G401.6 (cell line): ENCODE results near the gene NEK7.
"Not testable (repeated sequence)": the region's sequence is repeated elsewhere in the genome, so short reads cannot be mapped to it uniquely, and the experiment has no call there.

Experiments used
- FAIRE-seq: peaks from 2 replicates; lab custom pipeline; 2012; peaks lifted over from hg19 to GRCh38; lab: Jason Lieb, UNC

The NEK7 gene

GRCh38 chr1:198295225-198295624 lies 138.4 kb downstream of the NEK7 start:
- no peak for FAIRE-seq

- no peak for FAIRE-seq
Observed at GRCh38 chr1:198295971-198296370, 139.2 kb downstream of the NEK7 start.

DNA sequence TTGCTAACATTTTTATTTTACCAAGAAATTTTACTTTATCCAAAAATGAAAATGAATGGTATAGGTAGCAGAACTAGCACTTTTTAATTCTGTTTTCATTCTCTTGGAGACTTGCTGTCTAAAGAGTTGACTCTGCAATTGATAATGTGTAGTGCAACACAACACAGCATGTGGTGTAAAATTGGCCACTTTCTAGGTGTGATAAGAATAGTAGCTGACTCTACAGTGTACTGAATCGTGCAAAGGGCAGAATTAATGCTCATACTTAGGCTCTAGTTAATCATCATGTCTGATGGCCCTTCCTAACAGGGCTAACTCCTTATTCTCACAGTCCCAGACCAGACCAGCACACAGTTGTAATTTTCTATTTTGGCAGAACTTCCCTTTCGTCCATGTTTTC lies 140.5 kb downstream of the NEK7 start:
- no peak for FAIRE-seq

GRCh38 chr1:198298640-198299039 lies 141.8 kb downstream of the NEK7 start:
- no peak for FAIRE-seq

GRCh38 chr1:198300451-198300850 lies 143.7 kb downstream of the NEK7 start:
- FAIRE-seq: no peak

DNA sequence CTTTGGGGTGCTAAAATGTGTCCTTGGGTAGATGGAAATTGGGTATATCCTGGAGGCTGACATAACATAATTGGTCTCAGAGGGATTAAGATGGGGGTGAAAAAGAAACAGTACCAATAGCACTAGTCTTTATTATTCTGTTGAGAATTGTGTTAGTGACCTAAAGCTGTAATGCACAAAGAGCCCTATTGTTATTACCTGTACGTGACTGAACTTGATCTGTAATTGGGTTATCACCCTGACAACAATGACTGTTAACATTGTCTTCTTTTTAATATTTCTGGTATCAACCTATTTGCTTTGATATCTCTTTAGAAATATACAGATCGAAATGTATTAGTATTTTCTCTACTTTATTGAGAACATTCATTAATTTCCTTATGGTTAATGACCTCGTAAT lies 147.6 kb downstream of the NEK7 start:
- no peak for FAIRE-seq

GRCh38 chr1:198314817-198315216 lies 158.0 kb downstream of the NEK7 start:
- not testable (repeated sequence) for FAIRE-seq

DNA sequence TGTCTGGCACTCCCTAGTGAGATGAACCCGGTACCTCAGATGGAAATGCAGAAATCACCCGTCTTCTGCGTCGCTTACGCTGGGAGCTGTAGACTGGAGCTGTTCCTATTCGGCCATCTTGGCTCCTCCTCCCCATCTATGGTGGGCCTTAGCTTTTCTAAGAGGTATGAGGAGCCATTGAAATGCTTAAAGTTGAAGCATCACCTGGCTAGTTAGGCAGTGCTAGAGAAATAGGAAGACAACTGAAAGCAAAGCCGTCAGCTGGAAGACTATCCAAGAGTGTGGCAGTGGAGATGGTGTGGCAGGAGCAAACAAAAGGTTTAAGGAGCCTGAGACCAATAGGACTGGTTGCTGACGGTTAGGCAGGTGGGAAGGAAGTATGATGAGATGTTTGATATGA lies 158.5 kb downstream of the NEK7 start:
- not testable (repeated sequence) for FAIRE-seq

DNA sequence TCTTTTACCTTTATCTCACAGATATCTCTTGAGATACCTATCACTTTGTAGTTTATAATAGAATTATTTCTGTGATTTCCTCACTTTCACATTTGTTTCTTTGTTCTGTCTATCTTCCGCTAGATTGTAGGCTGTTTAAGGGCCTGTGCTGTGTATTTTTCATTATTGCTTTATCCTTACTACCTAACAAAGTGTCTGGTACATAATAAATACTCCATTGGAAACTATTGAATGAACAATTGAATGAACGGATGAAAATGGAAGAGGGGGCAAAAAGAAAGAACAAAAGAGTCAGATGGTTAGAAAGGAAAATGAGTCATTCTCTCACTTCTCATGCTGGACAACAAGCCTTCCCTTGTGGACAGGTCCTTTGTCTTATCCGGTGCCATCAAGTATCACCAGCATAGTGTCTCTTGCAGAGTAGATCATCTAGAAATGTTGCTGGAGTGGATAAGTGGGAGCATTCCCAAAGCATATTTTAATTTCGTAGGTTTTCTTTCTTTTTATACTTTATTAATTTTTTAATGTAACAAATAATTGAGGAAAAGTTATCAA lies 159.8 kb downstream of the NEK7 start:
- no peak for FAIRE-seq

DNA sequence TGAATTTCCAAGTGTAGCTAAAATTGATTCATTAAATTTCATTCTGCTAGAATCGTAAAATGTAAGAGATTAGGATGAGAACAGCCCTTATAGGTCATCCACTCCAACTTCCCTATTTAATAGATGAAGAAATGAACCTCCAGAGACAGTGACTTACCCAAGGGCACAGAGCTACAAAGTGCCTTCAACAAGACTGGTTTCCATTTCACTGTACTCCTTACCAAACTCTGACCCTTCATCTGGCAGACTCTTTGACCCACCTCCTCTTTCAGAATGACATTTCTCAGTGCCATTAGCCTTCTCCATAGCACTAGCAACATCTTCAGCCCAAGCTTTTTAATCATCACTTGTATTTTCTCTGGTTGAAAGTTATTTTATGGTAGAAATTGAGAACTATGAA lies 161.3 kb downstream of the NEK7 start:
- no peak for FAIRE-seq

DNA sequence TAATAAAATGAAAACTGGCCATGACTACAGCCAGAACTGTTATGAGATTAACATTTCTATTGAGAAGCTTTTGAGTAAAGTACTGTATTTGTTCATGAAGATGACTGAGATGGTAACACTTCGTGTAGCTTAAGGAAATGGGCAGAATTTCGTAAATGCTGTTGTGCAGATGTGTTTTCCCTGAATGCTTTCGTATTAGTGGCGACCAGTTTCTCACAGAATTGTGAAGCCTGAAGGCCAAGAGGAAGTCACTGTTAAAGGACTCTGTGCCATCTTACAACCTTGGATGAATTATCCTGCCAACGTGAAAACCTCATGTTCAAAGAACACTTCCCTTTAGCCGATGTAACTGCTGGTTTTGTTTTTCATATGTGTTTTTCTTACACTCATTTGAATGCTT lies 164.0 kb downstream of the NEK7 start:
- no peak for FAIRE-seq

- FAIRE-seq: no peak
Observed at GRCh38 chr1:198326232-198326631, 169.4 kb downstream of the NEK7 start.

DNA sequence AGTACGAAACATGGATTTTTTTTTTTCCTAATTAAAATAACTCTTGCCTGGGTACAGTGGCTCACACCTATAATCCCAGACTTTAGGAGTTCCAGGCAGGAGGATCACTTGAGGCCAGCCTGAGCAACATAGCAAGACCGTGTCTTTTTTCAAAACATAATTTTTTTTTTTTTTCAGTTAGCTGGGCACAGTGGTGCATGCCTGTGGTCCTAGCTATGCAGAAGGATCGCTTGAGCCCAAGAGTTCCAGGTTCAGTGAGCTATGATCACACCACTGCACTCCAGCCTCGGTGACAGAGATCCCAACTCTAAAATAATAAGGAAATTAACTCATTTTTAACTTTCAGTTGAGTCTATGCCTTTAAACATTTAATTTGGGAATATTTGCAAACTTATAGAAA lies 170.1 kb downstream of the NEK7 start:
- FAIRE-seq: no peak

GRCh38 chr1:198328458-198329032 lies 171.7 kb downstream of the NEK7 start:
- no peak for FAIRE-seq

GRCh38 chr1:198330982-198331615 lies 174.3 kb downstream of the NEK7 start:
- FAIRE-seq: no peak

GRCh38 chr1:198333744-198334143 lies 176.9 kb downstream of the NEK7 start:
- no peak for FAIRE-seq

DNA sequence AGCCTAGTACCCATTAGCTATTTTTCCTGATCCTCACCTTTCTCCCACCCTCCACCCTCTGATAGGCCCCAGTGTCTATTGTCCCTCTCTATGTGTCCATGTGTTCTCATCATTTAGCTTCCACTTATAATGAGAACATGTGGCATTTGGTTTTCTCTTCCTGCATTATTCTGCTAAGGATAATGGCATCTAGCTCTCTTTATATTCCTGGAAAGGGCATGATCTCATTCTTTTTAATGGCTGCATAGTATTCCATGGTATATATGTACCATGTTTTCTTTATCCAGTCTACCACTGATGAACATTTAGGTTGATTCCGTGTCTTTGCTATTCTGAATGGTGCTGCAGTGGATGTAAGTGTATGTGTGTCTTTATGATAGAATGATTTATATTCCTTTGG lies 178.9 kb downstream of the NEK7 start:
- no peak for FAIRE-seq

- no peak for FAIRE-seq
Observed at GRCh38 chr1:198337886-198338285, 181.1 kb downstream of the NEK7 start.

DNA sequence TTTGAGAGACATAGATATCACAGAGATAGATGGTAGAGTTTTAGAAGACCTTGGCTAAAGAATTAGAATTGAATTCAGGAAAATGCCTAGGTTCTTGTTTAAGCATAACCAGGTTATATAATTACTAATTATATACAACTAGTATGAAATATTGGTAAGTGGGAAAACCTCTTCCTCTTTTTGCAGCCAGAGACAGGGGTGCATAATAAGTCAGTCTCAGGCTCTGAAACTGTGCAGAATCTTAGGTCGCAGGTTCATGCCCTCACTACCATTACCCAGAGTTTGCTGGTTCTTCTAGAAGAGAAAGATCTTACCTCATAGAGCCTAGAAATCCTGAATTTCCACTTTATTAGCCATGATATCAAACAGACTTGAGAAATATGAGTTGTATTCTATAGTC lies 183.3 kb downstream of the NEK7 start:
- FAIRE-seq: no peak

DNA sequence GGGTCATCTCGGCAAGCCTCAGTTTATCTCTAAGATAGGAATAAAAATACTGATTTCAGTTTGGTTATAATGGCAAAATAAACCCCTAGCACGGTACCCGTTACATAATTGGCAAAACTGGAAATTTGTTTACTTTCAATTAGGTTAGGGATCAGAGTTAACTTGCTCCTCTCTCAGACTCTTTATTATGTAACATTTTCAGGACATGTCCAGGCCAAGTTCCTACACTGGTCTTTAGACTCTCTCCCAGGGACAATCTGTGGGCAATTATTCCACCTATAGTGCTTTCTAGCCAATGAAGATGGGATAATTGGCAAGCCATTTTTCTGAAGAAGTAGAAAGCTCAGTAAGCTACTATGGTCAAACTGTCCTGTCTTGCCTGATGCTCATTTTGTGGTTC lies 189.4 kb downstream of the NEK7 start:
- no peak for FAIRE-seq

- no peak for FAIRE-seq
Observed at GRCh38 chr1:198350456-198350855, 193.7 kb downstream of the NEK7 start.

GRCh38 chr1:198352975-198353695 lies 196.3 kb downstream of the NEK7 start:
- no peak for FAIRE-seq

DNA sequence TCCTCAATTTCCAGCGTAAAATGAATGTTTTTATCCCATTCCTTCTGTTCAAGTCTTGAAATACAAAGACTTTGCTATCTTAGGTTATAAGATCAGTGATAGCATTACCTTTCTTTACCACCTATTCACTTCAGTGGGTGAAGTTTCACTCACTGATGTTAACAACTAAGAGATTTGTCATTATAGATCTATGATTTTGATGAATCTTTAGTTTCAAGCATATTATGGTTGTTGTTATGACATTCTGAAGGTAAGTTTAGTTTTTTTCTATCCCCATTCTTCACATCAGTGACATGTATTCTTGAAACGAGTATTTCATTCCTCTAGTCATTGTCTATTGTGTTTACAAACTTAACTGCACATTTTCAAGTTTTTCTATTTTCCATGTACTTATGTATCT lies 201.1 kb downstream of the NEK7 start:
- FAIRE-seq: no peak
